ENCODE data around the gene DHX32.

Gene DHX32

DNA sequence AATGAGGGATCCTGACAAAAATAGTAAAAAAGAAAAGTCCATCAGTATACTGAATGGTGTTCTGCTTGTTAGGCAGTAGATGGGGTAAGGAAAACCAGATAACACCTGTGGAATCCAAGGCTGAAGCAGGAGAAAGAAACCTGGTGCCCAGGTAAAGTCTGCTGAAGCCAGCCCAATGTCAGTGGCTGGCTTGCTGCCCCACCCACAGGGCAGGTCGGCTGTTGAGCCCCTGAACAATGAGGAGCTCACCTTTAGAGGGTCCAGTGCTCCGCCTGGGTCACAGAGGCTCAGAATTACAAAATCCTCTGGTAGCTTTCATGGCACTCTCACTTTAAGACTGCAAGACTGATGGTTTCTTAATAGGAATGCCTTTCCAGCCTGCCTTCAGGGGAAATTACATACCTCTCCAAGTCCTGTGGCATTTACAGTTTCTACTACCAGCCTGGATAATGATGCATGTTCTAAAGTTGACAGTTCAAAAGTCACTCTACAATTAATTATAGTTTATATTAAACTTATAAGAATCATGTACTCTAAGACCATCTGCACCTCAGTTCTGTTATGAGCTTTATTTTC, 23.8 kb downstream of the DHX32 start:
- TF ChIP-seq, protein P1, sequence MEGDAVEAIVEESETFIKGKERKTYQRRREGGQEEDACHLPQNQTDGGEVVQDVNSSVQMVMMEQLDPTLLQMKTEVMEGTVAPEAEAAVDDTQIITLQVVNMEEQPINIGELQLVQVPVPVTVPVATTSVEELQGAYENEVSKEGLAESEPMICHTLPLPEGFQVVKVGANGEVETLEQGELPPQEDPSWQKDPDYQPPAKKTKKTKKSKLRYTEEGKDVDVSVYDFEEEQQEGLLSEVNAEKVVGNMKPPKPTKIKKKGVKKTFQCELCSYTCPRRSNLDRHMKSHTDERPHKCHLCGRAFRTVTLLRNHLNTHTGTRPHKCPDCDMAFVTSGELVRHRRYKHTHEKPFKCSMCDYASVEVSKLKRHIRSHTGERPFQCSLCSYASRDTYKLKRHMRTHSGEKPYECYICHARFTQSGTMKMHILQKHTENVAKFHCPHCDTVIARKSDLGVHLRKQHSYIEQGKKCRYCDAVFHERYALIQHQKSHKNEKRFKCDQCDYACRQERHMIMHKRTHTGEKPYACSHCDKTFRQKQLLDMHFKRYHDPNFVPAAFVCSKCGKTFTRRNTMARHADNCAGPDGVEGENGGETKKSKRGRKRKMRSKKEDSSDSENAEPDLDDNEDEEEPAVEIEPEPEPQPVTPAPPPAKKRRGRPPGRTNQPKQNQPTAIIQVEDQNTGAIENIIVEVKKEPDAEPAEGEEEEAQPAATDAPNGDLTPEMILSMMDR (IDR thresholded peaks at IDR 0.05; ENCODE audit: low read depth, low read length, missing control alignments): no peak
- in situ Hi-C loops (cut with HindIII; ENCODE audit: low sequenced_read_pairs): no loop called here
- no peak for DNase-seq (ENCODE audit: low read depth)
- H3K4me3 ChIP-seq (ENCODE audit: low read depth, low read length): no peak overlapping the region

DNA sequence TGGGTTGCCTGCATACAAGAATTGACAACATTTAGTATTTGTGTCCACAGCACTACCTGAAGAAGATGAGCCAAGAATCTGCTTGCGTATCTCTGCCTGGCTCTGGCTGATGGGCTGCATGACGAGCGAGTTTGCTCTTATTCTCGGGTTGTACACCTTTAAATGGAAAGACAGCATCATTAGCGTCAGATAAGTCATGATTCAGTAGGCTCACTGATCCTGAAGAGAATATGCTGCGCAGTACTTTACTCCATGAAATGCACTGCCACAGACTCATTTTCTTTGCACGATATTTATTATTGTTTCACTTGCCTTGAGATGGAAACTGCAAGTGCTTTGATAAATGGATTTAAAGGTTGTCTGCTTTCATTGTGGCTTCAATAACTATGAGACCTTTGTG, 28.6 kb downstream of the DHX32 start:
- DNase-seq (ENCODE audit: low read depth): no peak
- no peak overlapping the region for H3K4me3 ChIP-seq (ENCODE audit: low read depth, low read length)
- TF ChIP-seq, protein P1 (IDR thresholded peaks at IDR 0.05; ENCODE audit: low read depth, low read length, missing control alignments): no peak
- in situ Hi-C loops (cut with HindIII; ENCODE audit: low sequenced_read_pairs): no loop called here

DNA sequence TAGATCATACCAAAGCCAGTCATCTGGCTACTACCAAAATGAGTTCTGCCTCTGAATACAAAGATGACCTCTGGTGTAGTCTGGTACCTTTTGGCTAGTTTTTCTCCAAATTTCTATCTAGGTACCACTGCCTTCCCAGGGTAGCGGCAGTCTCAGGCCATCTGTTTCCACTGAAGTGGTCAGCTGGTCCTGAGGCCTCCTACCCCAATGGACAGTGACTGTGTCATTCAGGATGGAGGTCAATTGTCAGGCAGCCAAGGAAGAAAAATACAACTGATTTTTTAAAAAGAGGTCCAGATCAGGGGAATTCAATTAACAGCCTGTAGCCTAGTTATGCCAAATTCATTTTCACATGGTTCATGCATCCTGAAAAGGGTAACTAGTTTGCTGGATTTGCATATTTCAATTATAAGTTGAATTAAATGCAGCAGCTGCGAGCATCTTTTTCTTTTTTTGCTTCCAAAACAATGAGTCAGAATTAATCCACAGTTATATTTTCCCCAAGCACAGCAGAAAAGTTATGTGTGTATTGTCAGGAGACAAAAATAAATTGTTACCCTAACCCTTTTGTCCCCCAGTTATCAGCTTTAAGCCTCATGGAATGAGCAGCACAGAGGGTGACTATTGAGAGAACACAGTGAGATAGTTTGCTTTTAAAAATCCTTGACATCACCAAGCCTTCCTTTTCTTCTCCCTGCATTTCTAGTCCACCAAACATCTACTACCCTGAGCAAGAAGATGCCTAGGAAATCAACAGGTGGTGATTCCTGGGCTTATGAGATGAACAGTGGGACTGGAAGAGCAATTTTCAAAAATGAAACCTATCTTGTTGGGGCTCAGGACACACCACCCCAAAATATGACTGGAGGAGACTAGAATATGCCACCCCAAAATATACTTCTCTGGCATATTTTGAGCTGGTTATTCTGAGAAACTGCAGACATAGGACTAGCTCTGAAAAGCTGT, 30.0 kb downstream of the DHX32 start:
- DNase-seq (ENCODE audit: low read depth): no peak
- in situ Hi-C loops (cut with HindIII; ENCODE audit: low sequenced_read_pairs): no loop called here
- TF ChIP-seq, protein P1 (IDR thresholded peaks at IDR 0.05; ENCODE audit: low read depth, low read length, missing control alignments): no peak
- H3K4me3 ChIP-seq (ENCODE audit: low read depth, low read length): no peak overlapping the region

DNA sequence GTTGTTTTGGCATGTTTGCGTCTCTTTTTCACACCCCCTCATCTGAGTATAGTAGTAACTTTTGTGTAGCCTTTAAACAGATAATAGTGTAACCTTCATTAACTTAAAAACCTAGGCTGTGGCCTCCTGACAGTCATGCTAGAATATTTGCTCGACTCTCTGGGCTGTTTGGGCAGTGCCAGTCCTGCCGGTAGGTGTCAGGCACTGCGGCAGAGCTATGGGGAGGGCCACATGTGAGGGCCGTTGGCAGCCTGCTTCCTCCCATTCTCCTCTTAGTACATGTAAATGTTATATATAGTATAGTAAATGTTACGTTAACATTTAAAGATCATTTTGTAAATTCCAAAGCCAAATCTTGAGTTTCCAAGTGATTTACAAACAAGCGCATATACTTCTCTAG, 31.6 kb downstream of the DHX32 start:
- DNase-seq (ENCODE audit: low read depth): no peak
- TF ChIP-seq, protein P1 (IDR thresholded peaks at IDR 0.05; ENCODE audit: low read depth, low read length, missing control alignments): no peak
- in situ Hi-C loops (cut with HindIII; ENCODE audit: low sequenced_read_pairs): no loop called here
- no peak overlapping the region for H3K4me3 ChIP-seq (ENCODE audit: low read depth, low read length)

DNA sequence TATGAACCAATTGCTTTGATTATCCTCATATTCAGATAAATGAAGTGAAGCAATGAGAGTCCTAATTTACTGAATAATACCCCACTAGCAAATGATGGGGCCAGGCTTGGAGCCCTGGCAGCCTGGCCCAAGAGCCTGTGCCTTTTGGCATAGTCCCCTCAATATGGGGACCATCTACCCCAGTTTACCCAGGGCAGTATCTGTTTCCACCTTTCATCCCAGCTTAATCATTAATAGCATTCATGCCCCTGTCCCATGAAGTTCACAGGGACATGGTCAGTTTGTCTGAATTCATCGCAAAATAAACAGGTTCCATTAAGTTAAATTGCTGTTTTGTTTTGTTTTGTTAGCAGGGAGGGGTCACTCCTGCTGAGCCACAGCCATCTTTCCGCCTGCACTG, 32.2 kb downstream of the DHX32 start:
- DNase-seq (ENCODE audit: low read depth): no peak
- TF ChIP-seq, protein P1 (IDR thresholded peaks at IDR 0.05; ENCODE audit: low read depth, low read length, missing control alignments): no peak
- in situ Hi-C loops (cut with HindIII; ENCODE audit: low sequenced_read_pairs): no loop called here
- H3K4me3 ChIP-seq (ENCODE audit: low read depth, low read length): no peak overlapping the region

DNA sequence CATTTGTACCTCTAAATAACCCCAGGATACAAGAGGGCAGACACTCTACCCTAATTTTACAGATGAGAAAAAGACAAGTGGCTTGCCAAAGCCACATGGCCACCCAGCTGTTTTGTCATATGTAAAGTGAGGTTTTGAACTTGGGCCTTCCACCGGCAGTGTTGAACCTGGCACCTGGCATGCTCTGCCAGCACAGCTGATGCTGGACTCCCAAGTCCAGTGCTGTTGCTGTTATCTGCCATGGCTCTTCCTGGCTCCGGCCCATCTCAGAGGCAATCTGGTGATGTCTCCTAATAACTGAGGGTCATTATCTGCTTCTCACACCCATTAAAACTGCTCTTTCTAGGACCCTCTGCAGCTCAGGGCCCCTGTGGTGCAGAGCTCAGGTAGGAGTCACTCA, 32.7 kb downstream of the DHX32 start:
- TF ChIP-seq, protein P1 (IDR thresholded peaks at IDR 0.05; ENCODE audit: low read depth, low read length, missing control alignments): no peak
- in situ Hi-C loops (cut with HindIII; ENCODE audit: low sequenced_read_pairs): no loop called here
- no peak overlapping the region for H3K4me3 ChIP-seq (ENCODE audit: low read depth, low read length)
- DNase-seq (ENCODE audit: low read depth): no peak
